K562 (cell line): ENCODE results near the gene HOATZ. TPM values are rescaled to one million over a fixed set of nuclear protein-coding genes. Genes with fewer than 3 reads are reported as not detected.

Experiments
- ATAC-seq: fragments of 200-7000 bp; cut with Tn5 transposase; 3 replicates; pipeline ENCODE4 v1.9.1; 2020; ENCODE audit warnings: moderate library complexity
- BruUV-seq: library from RNA; stranded (reverse); fragments of 400-500 nt; replicated peaks from 2 replicates; lab custom pipeline; 2021; lab: Mats Ljungman, UMichigan
- CTCF ChIA-PET: fragments of 300-600 bp; formaldehyde crosslinking; extraction: SDS; loops from one replicate; lab custom pipeline; 2021; ENCODE audit warnings: low intra/inter-chr PET ratio; lab: Yijun Ruan, JAX
- POLR2A ChIA-PET: fragments of 300-600, 350-650 bp; sonication (Branson Sonifier 250); formaldehyde crosslinking; extraction: SDS; loops from one replicate; lab custom pipeline; 2021; ENCODE audit warnings: antibody characterized with exemption, inconsistent platforms; lab: Yijun Ruan, JAX
- DNase-seq, 4 experiments: peaks; one replicate each; pipeline versions ENCODE4 v3.0.0 to v3.0.0-alpha.2; 2011 to 2018; ENCODE audit warnings: low spot score in 3 of 4, mixed read lengths in 3 of 4; ENCODE audit errors: extremely low read depth in 1 of 4
- FAIRE-seq: peaks from 2 replicates; lab custom pipeline; 2011; peaks lifted over from hg19 to GRCh38; lab: Jason Lieb, UNC
- H2AFZ ChIP-seq: 2 replicates; pipeline ENCODE4 v1.6.0; 2011; ENCODE audit warnings: low read depth, low read length, control low read depth, inconsistent platforms
- H3K27ac ChIP-seq: fragments of 200-600 bp; 3 replicates; pipeline ENCODE4 v1.8.0; 2011; ENCODE audit warnings: low read depth, mild to moderate bottlenecking, control low read depth, inconsistent platforms, low read length, moderate library complexity, mixed read lengths; ENCODE audit errors: extremely low read depth
- H3K27me3 ChIP-seq, 2 experiments: fragments of 300-600 bp in 1 of 2; 2 replicates in 1 of 2; 3 replicates in 1 of 2; pipeline versions ENCODE4 v1.6.0 to v1.8.0; 2011; ENCODE audit warnings: inconsistent platforms in 2 of 2, low read length in 2 of 2, mild to moderate bottlenecking in 1 of 2, mixed read lengths in 1 of 2, moderate library complexity in 1 of 2; ENCODE audit not compliant: control insufficient read depth in 2 of 2, insufficient read depth in 2 of 2
- H3K36me3 ChIP-seq: fragments of 300-600 bp; 3 replicates; pipeline ENCODE4 v1.8.0; 2011; ENCODE audit warnings: mild to moderate bottlenecking, low read length, inconsistent platforms; ENCODE audit not compliant: control insufficient read depth, insufficient read depth
- H3K4me1 ChIP-seq, 2 experiments: fragments of 200-600 bp in 1 of 2; replicated peaks in 1 of 2; 2 replicates in 1 of 2; 3 replicates in 1 of 2; pipeline versions ENCODE4 v1.5.1 to v1.8.0; 2011; ENCODE audit warnings: inconsistent platforms in 2 of 2, low read length in 2 of 2, mild to moderate bottlenecking in 1 of 2, mixed read lengths in 1 of 2, moderate library complexity in 1 of 2; ENCODE audit not compliant: control insufficient read depth in 2 of 2, insufficient read depth in 2 of 2
- H3K4me2 ChIP-seq: 2 replicates; pipeline ENCODE4 v1.6.1; 2011; ENCODE audit warnings: low read length, control low read depth, inconsistent platforms, mixed read lengths; ENCODE audit not compliant: insufficient read depth
- H3K4me3 ChIP-seq: fragments of 200-600 bp; sonication (generic), shearing (Covaris generic); 2 replicates; pipeline ENCODE4 v1.5.1; 2016; ENCODE audit warnings: control low read depth, inconsistent platforms
- H3K79me2 ChIP-seq: fragments of 200-600 bp; 3 replicates; pipeline ENCODE4 v1.8.0; 2011; ENCODE audit warnings: low read length, inconsistent platforms; ENCODE audit not compliant: control insufficient read depth, insufficient read depth
- H3K9ac ChIP-seq, 2 experiments: 2 replicates each; pipeline versions ENCODE4 v1.6.0 to v1.6.1; 2011; ENCODE audit warnings: low read depth in 2 of 2, low read length in 2 of 2, control low read depth in 1 of 2, inconsistent platforms in 1 of 2, mild to moderate bottlenecking in 1 of 2, mixed read lengths in 1 of 2; ENCODE audit not compliant: insufficient read depth in 1 of 2
- H3K9me1 ChIP-seq: one replicate; pipeline ENCODE4 v1.6.0; 2011; ENCODE audit warnings: inconsistent platforms, mild to moderate bottlenecking, low read length, moderate library complexity; ENCODE audit not compliant: control insufficient read depth, insufficient read depth
- H3K9me3 ChIP-seq: replicated peaks from 2 replicates; pipeline ENCODE4 v1.5.1; 2011; ENCODE audit warnings: low read depth, low read length, inconsistent platforms; ENCODE audit not compliant: control insufficient read depth, insufficient read depth
- H4K20me1 ChIP-seq: replicated peaks from 2 replicates; pipeline ENCODE4 v1.6.1; 2011; ENCODE audit warnings: low read length, inconsistent platforms, mixed read lengths; ENCODE audit not compliant: control insufficient read depth, insufficient read depth
- DMBX1 ChIP-seq: fragments of 250-450 bp; sonication (Bioruptor Pico); IDR thresholded peaks from 2 replicates; pipeline ENCODE4 v1.8.0; 2022; ENCODE audit warnings: inconsistent platforms, mild to moderate bottlenecking, moderate library complexity, borderline replicate concordance
- ZNF766 ChIP-seq: fragments of 200-800 bp; sonication (Bioruptor generic); conservative IDR thresholded peaks from 2 replicates; pipeline ENCODE4 v1.6.1; 2016; ENCODE audit warnings: missing genetic modification characterization, missing compliant biosample characterization
- WGBS: fragments of 100-300 bp; shearing (Covaris generic); methylation state at CpG from one replicate; pipeline ENCODE4 v1.1.6; 2016; ENCODE audit warnings: low coverage, mixed read lengths; ENCODE audit not compliant: insufficient coverage; ENCODE audit errors: missing lambda C conversion rate; 5-methylcytosine and 5-hydroxymethylcytosine counted together
- in situ Hi-C: fragments of 300-500 bp; cut with MboI; formaldehyde crosslinking; loops from 4 replicates; pipeline ENCODE4 v1.15.0; 2018; ENCODE audit warnings: inconsistent platforms, mixed read lengths
- intact Hi-C: fragments of 100-400 bp; cut with micrococcal nuclease; formaldehyde crosslinking; loops from 2 replicates; pipeline ENCODE4 v1.14.2; 2022
- polyA plus RNA-seq, 8 experiments: library from polyadenylated mRNA; depleted of rRNA in 4 of 8; stranded (reverse) in 5 of 8; unstranded in 3 of 8; fragments of >200 nt; fragmentation: Nextera tagmentation in 2 of 8; fragmentation: Illumina TruSeq in 1 of 8; extraction: Ambion mirVana in 2 of 8; extraction: Trizol in 1 of 8; gene quantifications; 2 replicates each; pipeline versions ENCODE4 v1.2.1 to v1.2.3, GENCODE V29; 2011 to 2014; ENCODE audit warnings: inconsistent platforms in 1 of 8, missing spikeins in 1 of 8
- total RNA-seq, 7 experiments: library from RNA; depleted of rRNA in 6 of 7; stranded (reverse); fragments of >200 nt in 6 of 7; fragmentation: Illumina TruSeq in 2 of 7; extraction: Trizol in 2 of 7; gene quantifications; 2 replicates each; pipeline versions ENCODE4 v1.2.1 to v1.2.3, GENCODE V29; 2011 to 2021; ENCODE audit warnings: low replicate concordance in 1 of 7
- TF ChIP-seq, protein P1 (sequence below): fragments of 450-650 bp; IDR thresholded peaks from 2 replicates; pipeline ENCODE4 v1.6.1; 2016; ENCODE audit warnings: mild to moderate bottlenecking

HOATZ gene
- total and polyA plus RNA-seq, 9 of the 15 experiments (the other 6 are each of a cell fraction or from before 2014, with no cell fraction given) = not detected

GRCh38 chr11:111557425-111558111 lies 43.0 kb downstream of the HOATZ start:
- TF ChIP-seq DMBX1 (CRISPR knock-in tag) (no peak), ZNF766 (CRISPR knock-in tag) (no peak)
- TF ChIP-seq, protein P1, sequence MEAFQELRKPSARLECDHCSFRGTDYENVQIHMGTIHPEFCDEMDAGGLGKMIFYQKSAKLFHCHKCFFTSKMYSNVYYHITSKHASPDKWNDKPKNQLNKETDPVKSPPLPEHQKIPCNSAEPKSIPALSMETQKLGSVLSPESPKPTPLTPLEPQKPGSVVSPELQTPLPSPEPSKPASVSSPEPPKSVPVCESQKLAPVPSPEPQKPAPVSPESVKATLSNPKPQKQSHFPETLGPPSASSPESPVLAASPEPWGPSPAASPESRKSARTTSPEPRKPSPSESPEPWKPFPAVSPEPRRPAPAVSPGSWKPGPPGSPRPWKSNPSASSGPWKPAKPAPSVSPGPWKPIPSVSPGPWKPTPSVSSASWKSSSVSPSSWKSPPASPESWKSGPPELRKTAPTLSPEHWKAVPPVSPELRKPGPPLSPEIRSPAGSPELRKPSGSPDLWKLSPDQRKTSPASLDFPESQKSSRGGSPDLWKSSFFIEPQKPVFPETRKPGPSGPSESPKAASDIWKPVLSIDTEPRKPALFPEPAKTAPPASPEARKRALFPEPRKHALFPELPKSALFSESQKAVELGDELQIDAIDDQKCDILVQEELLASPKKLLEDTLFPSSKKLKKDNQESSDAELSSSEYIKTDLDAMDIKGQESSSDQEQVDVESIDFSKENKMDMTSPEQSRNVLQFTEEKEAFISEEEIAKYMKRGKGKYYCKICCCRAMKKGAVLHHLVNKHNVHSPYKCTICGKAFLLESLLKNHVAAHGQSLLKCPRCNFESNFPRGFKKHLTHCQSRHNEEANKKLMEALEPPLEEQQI = no peak
- H3K4me1 ChIP-seq = no peaks in the 10 kb centered on the region
- no peaks in the 10 kb centered on the region for H3K79me2 ChIP-seq
- ATAC-seq (no peak), DNase-seq (no peak), FAIRE-seq (no peak)
- no peaks in the 10 kb centered on the region for H3K36me3 ChIP-seq
- no peak overlapping the region for H3K4me2 ChIP-seq
- in situ Hi-C loops = no loop called here
- no peaks in the 10 kb centered on the region for H3K9me3 ChIP-seq
- H3K27me3 ChIP-seq = no peaks in the 10 kb centered on the region; a peak in 3 of 5 replicates
- 8% methylated on average over 5 of the region's 5 CpGs for WGBS
- no TSS peak for BruUV-seq
- H2AFZ ChIP-seq = peak overlapping the region; percentile 2; the same call in 1 of the 2 replicates
- no peak overlapping the region for H3K9ac ChIP-seq
- POLR2A ChIA-PET = no interaction called here
- no peak overlapping the region for H3K27ac ChIP-seq
- intact Hi-C loops = no loop called here
- CTCF ChIA-PET = no interaction called here
- no peak overlapping the region for H3K4me3 ChIP-seq
- H3K9me1 ChIP-seq = no peaks in the 10 kb centered on the region
- no peaks in the 10 kb centered on the region for H4K20me1 ChIP-seq
